ENCODE measurements around the gene IPO11.

Gene IPO11

DNA sequence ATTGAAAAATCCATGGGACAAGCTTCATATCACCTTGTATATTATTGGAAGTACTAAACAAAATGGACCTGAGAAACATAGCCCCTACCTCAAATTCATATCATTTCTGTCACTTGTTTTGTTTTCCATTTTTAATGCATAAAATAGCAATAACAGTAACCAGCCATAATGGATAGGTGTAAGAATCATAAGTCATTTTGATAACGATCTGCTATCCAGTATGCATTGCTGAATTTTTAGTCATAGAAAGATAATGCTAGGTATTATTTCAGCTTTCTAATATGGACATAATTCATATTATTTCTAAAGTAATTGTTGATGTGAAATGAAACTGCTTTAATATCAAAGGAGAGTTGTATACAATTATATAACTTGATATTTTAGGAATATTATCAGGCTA is 164.9 kb downstream of the IPO11 start:
- no peak for TF ChIP-seq CTCF (IDR thresholded peaks at IDR 0.05; ENCODE audit: borderline replicate concordance, insufficient read depth, low read depth, low read length)
- H3K4me3 ChIP-seq (ENCODE audit: low read depth, low read length): no peak overlapping the region

- H3K4me3 ChIP-seq (ENCODE audit: low read depth, low read length): no peak within 1 kb of the TSS
- no peak for TF ChIP-seq CTCF (IDR thresholded peaks at IDR 0.05; ENCODE audit: borderline replicate concordance, insufficient read depth, low read depth, low read length)
Observed at GRCh38 chr5:62578540-62578939, 166.0 kb downstream of the IPO11 start, which contains the start of gene LRRC70. Gene LRRC70, plus strand, starts transcription at chr5:62578819. Its CDS starts 620 bp downstream, at chr5:62579439.

- no peak for TF ChIP-seq CTCF (IDR thresholded peaks at IDR 0.05; ENCODE audit: borderline replicate concordance, insufficient read depth, low read depth, low read length)
Observed at GRCh38 chr5:62579761-62580160, 167.2 kb downstream of the IPO11 start.

GRCh38 chr5:62581836-62582597 is 169.5 kb downstream of the IPO11 start:
- no peak for TF ChIP-seq CTCF (IDR thresholded peaks at IDR 0.05; ENCODE audit: borderline replicate concordance, insufficient read depth, low read depth, low read length)
- no peak overlapping the region for H3K4me3 ChIP-seq (ENCODE audit: low read depth, low read length)

More at GRCh38 chr5:62579761-62580160, 167.2 kb downstream of the IPO11 start:
- H3K4me3 ChIP-seq (ENCODE audit: low read depth, low read length): no peak overlapping the region

GRCh38 chr5:62584391-62584790 is 171.8 kb downstream of the IPO11 start:
- no peak overlapping the region for H3K4me3 ChIP-seq (ENCODE audit: low read depth, low read length)
- no peak for TF ChIP-seq CTCF (IDR thresholded peaks at IDR 0.05; ENCODE audit: borderline replicate concordance, insufficient read depth, low read depth, low read length)

DNA sequence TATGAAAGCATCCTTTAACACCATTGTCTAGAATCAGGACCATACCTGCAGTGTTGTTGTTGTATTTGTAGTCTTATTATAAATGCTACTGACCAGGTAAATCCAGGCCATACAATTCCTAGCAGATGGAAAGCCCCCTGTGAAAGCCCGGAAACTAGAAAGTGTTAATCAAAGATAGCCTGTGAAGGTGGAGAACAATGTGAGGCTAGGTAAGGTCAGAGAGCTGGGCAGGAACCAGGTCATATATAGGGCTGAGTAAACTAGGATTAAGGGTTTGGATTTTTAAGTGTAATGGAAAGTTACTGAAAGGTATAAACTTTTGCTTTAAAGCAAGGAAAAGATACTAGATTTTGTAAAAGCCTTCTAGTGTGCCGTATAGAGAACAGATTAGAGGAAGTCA is 172.7 kb downstream of the IPO11 start:
- no peak overlapping the region for H3K4me3 ChIP-seq (ENCODE audit: low read depth, low read length)
- TF ChIP-seq CTCF (IDR thresholded peaks at IDR 0.05; ENCODE audit: borderline replicate concordance, insufficient read depth, low read depth, low read length): no peak

GRCh38 chr5:62585751-62586150 is 173.2 kb downstream of the IPO11 start:
- TF ChIP-seq CTCF (IDR thresholded peaks at IDR 0.05; ENCODE audit: borderline replicate concordance, insufficient read depth, low read depth, low read length): no peak
- H3K4me3 ChIP-seq (ENCODE audit: low read depth, low read length): no peak overlapping the region

All from GM12875 (cell line).